ENCODE data around the gene DHRSX.
"Not testable (repeated sequence)": the region's sequence is repeated elsewhere in the genome, so short reads cannot be mapped to it uniquely, and the experiment has no call there.

DHRSX gene

DNA sequence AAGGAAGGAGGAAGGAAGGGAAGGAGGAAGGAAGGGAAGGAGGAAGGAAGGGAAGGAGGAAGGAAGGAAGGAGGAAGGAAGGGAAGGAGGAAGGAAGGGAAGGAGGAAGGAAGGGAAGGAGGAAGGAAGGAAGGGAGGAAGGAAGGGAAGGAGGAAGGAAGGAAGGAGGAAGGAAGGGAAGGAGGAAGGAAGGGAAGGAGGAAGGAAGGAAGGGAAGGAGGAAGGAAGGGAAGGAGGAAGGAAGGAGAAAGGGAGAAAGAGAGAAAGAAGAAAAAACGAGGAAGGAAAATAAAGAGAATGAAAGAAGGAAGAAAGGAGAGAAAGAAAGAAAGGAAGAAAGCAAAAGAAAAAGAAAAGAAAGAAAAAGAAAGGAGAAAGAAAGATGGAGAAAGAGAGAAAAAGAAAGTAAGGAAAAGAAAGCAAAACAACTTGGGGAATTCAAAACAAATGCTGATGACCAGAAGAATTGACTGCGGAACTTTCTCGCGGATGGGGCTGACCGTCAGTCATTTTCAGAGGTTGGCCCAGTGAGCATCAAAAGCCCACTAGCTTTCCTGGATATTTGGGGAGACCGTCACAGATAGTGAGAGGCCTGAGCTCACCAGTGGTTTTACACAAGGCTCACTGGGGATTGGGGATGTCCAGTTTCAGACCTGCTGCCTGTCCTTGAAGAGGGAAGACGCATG, 286.5 kb downstream of the DHRSX start:
- H3K4me3 ChIP-seq, H3K27ac ChIP-seq: not testable (repeated sequence)

- not testable (repeated sequence) for H3K27ac ChIP-seq, H3K4me3 ChIP-seq
Measured at GRCh38 chrX:2211667-2212066, 289.1 kb downstream of the DHRSX start.

GRCh38 chrX:2193273-2193592, 307.5 kb downstream of the DHRSX start:
- Histone ChIP-seq H3K4me3 (no peak overlapping the region), H3K27ac (no peak overlapping the region)

GRCh38 chrX:2192584-2193272, 308.0 kb downstream of the DHRSX start:
- no peak overlapping the region for H3K4me3 ChIP-seq
- H3K27ac ChIP-seq, result no peak overlapping the region

DNA sequence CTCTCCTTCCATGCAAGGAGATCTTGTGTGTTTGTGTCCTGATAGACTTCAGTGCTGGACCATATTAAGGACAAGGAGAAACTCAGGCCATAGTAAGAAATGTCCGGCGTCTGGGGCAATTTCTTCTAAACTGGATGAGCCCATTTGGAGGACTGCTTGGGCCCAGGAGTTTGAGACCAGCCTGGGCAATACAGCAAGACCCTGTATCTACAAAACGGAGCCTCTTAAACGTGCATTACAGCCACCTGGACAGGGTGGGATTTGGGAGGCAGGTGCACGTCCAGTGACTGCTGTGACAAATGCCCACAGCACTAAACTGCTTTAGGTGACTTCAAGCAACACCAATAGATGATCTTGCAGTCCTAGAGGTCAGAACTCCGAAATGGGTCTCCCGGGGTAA, 311.9 kb downstream of the DHRSX start:
- H3K27ac ChIP-seq, result no peak overlapping the region

GRCh38 chrX:2188330-2188792, 312.4 kb downstream of the DHRSX start:
- Histone ChIP-seq H3K27ac (no peak overlapping the region), H3K4me3 (no peak overlapping the region)

More for the DNA sequence above, 311.9 kb downstream of the DHRSX start:
- H3K4me3 ChIP-seq, result no peak overlapping the region

- Histone ChIP-seq H3K4me3 (no peak overlapping the region), H3K27ac (no peak overlapping the region)
Measured at GRCh38 chrX:2187352-2188115, 313.2 kb downstream of the DHRSX start.

DNA sequence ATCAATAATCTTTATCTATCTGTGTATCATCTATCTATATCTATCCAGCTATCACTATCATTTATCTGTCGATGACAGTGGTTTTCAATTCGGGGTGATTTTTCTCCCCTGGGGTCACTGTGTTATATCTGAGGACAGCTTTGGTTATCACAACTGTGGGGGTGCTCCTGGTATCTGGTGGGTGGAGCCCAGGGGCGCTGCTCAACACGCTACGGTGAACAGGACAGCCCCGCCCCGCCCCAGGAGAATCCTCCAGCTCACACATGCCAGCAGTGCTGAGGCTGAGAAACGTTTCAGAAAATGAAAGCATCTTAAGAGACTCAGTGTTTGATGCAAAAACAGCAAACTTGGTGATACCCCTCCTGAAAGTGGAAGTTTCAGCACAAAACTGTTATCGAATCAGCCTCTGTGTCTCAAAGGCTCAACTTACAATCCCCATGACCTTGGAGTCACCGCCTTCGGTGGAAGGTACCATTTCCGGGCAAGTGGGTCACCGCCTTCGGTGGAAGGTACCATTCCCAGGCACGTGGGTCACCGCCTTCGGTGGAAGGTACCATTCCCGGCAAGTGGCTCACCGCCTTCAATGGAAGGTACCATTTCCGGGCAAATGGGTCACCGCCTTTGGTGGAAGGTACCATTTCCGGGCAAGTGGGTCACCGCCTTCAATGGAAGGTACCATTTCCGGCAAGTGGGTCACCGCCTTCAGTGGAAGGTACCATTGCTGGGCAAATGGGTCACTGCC, 315.3 kb downstream of the DHRSX start:
- H3K27ac ChIP-seq, result no peak overlapping the region
- no peak overlapping the region for H3K4me3 ChIP-seq

GRCh38 chrX:2184089-2184488, 316.7 kb downstream of the DHRSX start:
- H3K27ac ChIP-seq, result no peak overlapping the region
- no peak overlapping the region for H3K4me3 ChIP-seq

GRCh38 chrX:2183193-2183725, 317.5 kb downstream of the DHRSX start:
- Histone ChIP-seq H3K4me3 (no peak overlapping the region), H3K27ac (no peak overlapping the region)

DNA sequence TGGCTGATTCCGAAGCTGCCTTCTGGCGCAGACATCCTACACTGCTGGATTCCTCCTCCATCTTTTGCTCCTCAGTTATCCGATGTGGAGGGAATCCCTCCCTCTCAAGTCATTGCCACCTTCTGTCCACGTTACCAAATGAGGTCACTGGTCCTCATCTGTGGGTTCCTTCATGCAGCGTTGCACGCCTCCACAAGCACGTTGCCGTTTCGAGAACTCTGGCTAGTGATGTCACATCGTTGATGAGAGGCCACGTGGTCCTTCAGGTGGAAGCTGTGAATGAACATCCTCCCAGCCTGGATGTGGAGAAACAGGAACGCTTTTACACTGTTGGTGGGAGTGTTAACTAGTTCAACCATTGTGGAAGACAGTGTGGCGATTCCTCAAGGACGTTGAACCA, 323.2 kb downstream of the DHRSX start:
- H3K27ac ChIP-seq, result no peak overlapping the region
- H3K4me3 ChIP-seq, result no peak overlapping the region

DNA sequence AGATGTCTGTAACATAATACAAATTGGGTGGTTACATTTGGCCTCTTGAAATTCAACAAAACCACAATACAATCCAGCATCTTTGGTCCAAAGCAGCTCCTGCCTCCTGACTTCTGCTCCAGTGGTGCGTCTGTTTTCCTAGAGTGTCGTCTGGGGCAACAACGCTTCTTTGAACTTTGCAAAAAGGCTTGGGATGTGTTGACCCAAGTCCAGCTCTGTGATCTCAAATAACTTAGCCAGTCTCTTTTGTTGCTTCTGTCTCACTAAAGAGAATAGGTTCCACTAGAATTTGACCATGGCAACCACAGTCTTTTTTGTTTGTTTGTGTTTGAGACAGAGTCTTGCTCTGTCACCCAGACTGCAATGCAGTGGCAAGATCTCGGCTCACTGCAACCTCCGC, 324.0 kb downstream of the DHRSX start:
- H3K27ac ChIP-seq, result no peak overlapping the region

GRCh38 chrX:2176274-2176673, 324.5 kb downstream of the DHRSX start:
- no peak overlapping the region for H3K27ac ChIP-seq
- no peak overlapping the region for H3K4me3 ChIP-seq

More for the DNA sequence above, 324.0 kb downstream of the DHRSX start:
- H3K4me3 ChIP-seq, result no peak overlapping the region

- Histone ChIP-seq H3K27ac (no peak overlapping the region), H3K4me3 (no peak overlapping the region)
Measured at GRCh38 chrX:2172359-2172758, 328.4 kb downstream of the DHRSX start.
